Endothelial cell of umbilical vein (primary cell): ENCODE results near the gene FRYL. TPM values are rescaled to one million over a fixed set of nuclear protein-coding genes. Genes with fewer than 3 reads are reported as not detected.

Experiments
- BruUV-seq: library from RNA; stranded (reverse); fragments of 400-500 nt; replicated peaks from 2 replicates; lab custom pipeline; 2021; lab: Mats Ljungman, UMichigan
- CTCF ChIA-PET: fragments of 300-600, 350-600 bp; sonication (Branson Sonifier 250); formaldehyde crosslinking; loops from one replicate; lab custom pipeline; 2021; ENCODE audit warnings: antibody characterized with exemption, inconsistent platforms; lab: Charles Lee
- POLR2A ChIA-PET: fragments of 300-600, 350-600 bp; sonication (Branson Sonifier 250); formaldehyde crosslinking; loops from one replicate; lab custom pipeline; 2021; ENCODE audit warnings: antibody characterized with exemption, inconsistent platforms; lab: Charles Lee
- DNase-seq: peaks from one replicate; pipeline ENCODE4 v3.0.0-alpha.2; 2011; ENCODE audit warnings: low read depth, low spot score
- FAIRE-seq: peaks from 2 replicates; lab custom pipeline; 2011; peaks lifted over from hg19 to GRCh38; lab: Jason Lieb, UNC
- H2AFZ ChIP-seq: 2 replicates; pipeline ENCODE4 v1.6.0; 2012; ENCODE audit warnings: low read depth, low read length, control low read depth, inconsistent platforms
- H3K27ac ChIP-seq: 2 replicates; pipeline ENCODE4 v1.5.1; 2011; ENCODE audit warnings: low read depth, mild to moderate bottlenecking, control low read depth, low read length, moderate library complexity; ENCODE audit not compliant: insufficient read depth
- H3K27me3 ChIP-seq, 2 experiments: 2 replicates each; pipeline versions ENCODE4 v1.6.0 to v1.6.1; 2011; ENCODE audit warnings: low read length in 2 of 2, mixed read lengths in 1 of 2; ENCODE audit not compliant: control insufficient read depth in 2 of 2, insufficient read depth in 2 of 2
- H3K36me3 ChIP-seq, 2 experiments: 2 replicates in 1 of 2; 3 replicates in 1 of 2; pipeline ENCODE4 v1.5.1; 2011; ENCODE audit warnings: low read length in 2 of 2, mild to moderate bottlenecking in 1 of 2, moderate library complexity in 1 of 2; ENCODE audit not compliant: control insufficient read depth in 2 of 2, insufficient read depth in 2 of 2; ENCODE audit errors: extremely low read depth in 1 of 2
- H3K4me1 ChIP-seq: 3 replicates; pipeline ENCODE4 v1.5.1; 2011; ENCODE audit warnings: mild to moderate bottlenecking, low read length; ENCODE audit not compliant: control insufficient read depth, insufficient read depth; ENCODE audit errors: extremely low read depth
- H3K4me2 ChIP-seq: 2 replicates; pipeline ENCODE4 v1.6.1; 2011; ENCODE audit warnings: low read length, control low read depth, mixed read lengths; ENCODE audit not compliant: insufficient read depth
- H3K4me3 ChIP-seq, 3 experiments: fragments of 200-600 bp in 1 of 3; sonication (generic), shearing (Covaris generic) in 1 of 3; replicated peaks in 1 of 3; 2 replicates each; pipeline ENCODE4 v1.5.1; 2011 to 2016; ENCODE audit warnings: control low read depth in 3 of 3, low read length in 3 of 3, mild to moderate bottlenecking in 2 of 3, inconsistent platforms in 1 of 3, low read depth in 1 of 3, moderate library complexity in 1 of 3; ENCODE audit not compliant: insufficient read depth in 1 of 3
- H3K79me2 ChIP-seq: 2 replicates; pipeline ENCODE4 v1.6.0; 2012; ENCODE audit warnings: low read length, inconsistent platforms; ENCODE audit not compliant: control insufficient read depth, insufficient read depth
- H3K9ac ChIP-seq: replicated peaks from 2 replicates; pipeline ENCODE3; 2011; ENCODE audit warnings: low read length, control low read depth; ENCODE audit not compliant: insufficient read depth; ENCODE audit errors: extremely low read depth
- H3K9me1 ChIP-seq: replicated peaks from 3 replicates; pipeline ENCODE4 v1.6.0; 2011; ENCODE audit warnings: mild to moderate bottlenecking, low read length; ENCODE audit not compliant: control insufficient read depth, insufficient read depth; ENCODE audit errors: extremely low read depth
- H3K9me3 ChIP-seq: replicated peaks from 2 replicates; pipeline ENCODE4 v1.5.1; 2012; ENCODE audit warnings: low read length, inconsistent platforms; ENCODE audit not compliant: control insufficient read depth, insufficient read depth
- H4K20me1 ChIP-seq: replicated peaks from 2 replicates; pipeline ENCODE3; 2011; ENCODE audit warnings: mild to moderate bottlenecking, low read length; ENCODE audit not compliant: control insufficient read depth, insufficient read depth; ENCODE audit errors: extremely low read depth
- CTCF ChIP-seq, 2 donors: IDR thresholded peaks; 1 replicate in 1 of 2; 2 replicates in 1 of 2; pipeline ENCODE4 v1.5.1; 2011; ENCODE audit warnings: low read length in 2 of 2, mild to moderate bottlenecking in 2 of 2, moderate library complexity in 2 of 2, control low read depth in 1 of 2, inconsistent platforms in 1 of 2, low read depth in 1 of 2; ENCODE audit not compliant: insufficient read depth in 1 of 2; ENCODE audit errors: extremely low read depth in 1 of 2
- EZH2 ChIP-seq: IDR thresholded peaks from 2 replicates; pipeline ENCODE4 v1.6.1; 2012; ENCODE audit warnings: borderline replicate concordance, low read depth, mild to moderate bottlenecking, moderate library complexity, low read length, inconsistent platforms; ENCODE audit not compliant: severe bottlenecking
- FOS ChIP-seq: IDR thresholded peaks from 2 replicates; pipeline ENCODE4 v1.6.1; 2011; ENCODE audit warnings: mild to moderate bottlenecking, low read length, moderate library complexity, borderline replicate concordance; ENCODE audit not compliant: insufficient read depth
- GATA2 ChIP-seq: IDR thresholded peaks from 2 replicates; pipeline ENCODE4 v1.7.0; 2011; ENCODE audit warnings: low read depth, mild to moderate bottlenecking, moderate library complexity, mixed read lengths, low read length; ENCODE audit not compliant: insufficient read length, insufficient read depth
- JUN ChIP-seq: IDR thresholded peaks from 2 replicates; pipeline ENCODE4 v1.6.1; 2011; ENCODE audit warnings: borderline replicate concordance, low read depth; ENCODE audit not compliant: insufficient read length, insufficient read depth
- POLR2A ChIP-seq: IDR thresholded peaks from 2 replicates; pipeline ENCODE4 v1.6.1; 2012; ENCODE audit warnings: low read depth, mild to moderate bottlenecking, control low read depth, low read length
- POLR2AphosphoS5 ChIP-seq: IDR thresholded peaks from 2 replicates; pipeline ENCODE4 v1.6.1; 2012; ENCODE audit warnings: low read depth, mild to moderate bottlenecking, control low read depth, low read length, moderate library complexity; ENCODE audit not compliant: insufficient read depth
- dilution Hi-C: fragments of 300-500 bp; cut with MboI; formaldehyde crosslinking; loops from one replicate; pipeline ENCODE4 v1.15.0; 2019; ENCODE audit warnings: low sequenced_read_pairs; ENCODE audit not compliant: extremely low pct_ligation_motif_present
- intact Hi-C: fragments of 100-400 bp; cut with micrococcal nuclease; formaldehyde crosslinking; loops from one replicate; pipeline ENCODE4 v1.10.0; 2022
- polyA plus RNA-seq, 4 experiments: library from polyadenylated mRNA; depleted of rRNA in 3 of 4; stranded (reverse) in 3 of 4; unstranded in 1 of 4; fragments of >200 nt; gene quantifications; 2 replicates each; pipeline versions ENCODE4 v1.2.1 to v1.2.3, GENCODE V29; 2011 to 2012; ENCODE audit warnings: missing spikeins in 1 of 4
- total RNA-seq: library from RNA; stranded (reverse); gene quantifications from 2 replicates; pipeline ENCODE4 v1.2.3, GENCODE V29; 2021

FRYL gene
- total and polyA plus RNA-seq, 2 donors (not counting 3 experiments of a cell fraction or from before 2014, with no cell fraction given) = 17.0 to 84.9 TPM

- dilution Hi-C loops = no loop called here
These were observed 280.5 kb downstream of the FRYL start for GRCh38 chr4:48499551-48500066.

More at GRCh38 chr4:48499551-48500066, 280.5 kb downstream of the FRYL start:
- Histone ChIP-seq H3K27me3 (no peaks in the 10 kb centered on the region), H3K9me1 (no peaks in the 10 kb centered on the region), H3K27ac (no peak overlapping the region), H3K79me2 (no peaks in the 10 kb centered on the region), H2AFZ (no peak overlapping the region), H3K9me3 (no peaks in the 10 kb centered on the region), H3K36me3 (peaks cover 7% of the 10 kb centered on the region in 2 experiments), H4K20me1 (no peaks in the 10 kb centered on the region), H3K4me2 (no peak overlapping the region), H3K4me3 (no peak overlapping the region), H3K4me1 (no peaks in the 10 kb centered on the region), H3K9ac (no peak overlapping the region)
- no peak for TF ChIP-seq POLR2AphosphoS5
- no peak for TF ChIP-seq CTCF (IDR thresholded peaks at IDR 0.05; ENCODE audit: extremely low read depth in 1 of 2, insufficient read depth in 1 of 2, low read depth in 1 of 2, low read length in 2 of 2)
- TF ChIP-seq GATA2 = no peak
- no peak for TF ChIP-seq EZH2
- no peak for TF ChIP-seq POLR2A
- no peak for TF ChIP-seq FOS
- TF ChIP-seq JUN = no peak
- no TSS peak for BruUV-seq
- DNase-seq (no peak), FAIRE-seq (no peak)
- CTCF ChIA-PET = no interaction called here
- POLR2A ChIA-PET = no interaction called here
- intact Hi-C loops = no loop called here
